ENCODE measurements around the gene FGF14. TPM values are rescaled to one million over a fixed set of nuclear protein-coding genes. Genes with fewer than 3 reads are reported as not detected.

FGF14 gene
- total RNA-seq, 3 donors from 2014 or later: under 0.01 to 0.29 (median under 0.01) TPM

DNA sequence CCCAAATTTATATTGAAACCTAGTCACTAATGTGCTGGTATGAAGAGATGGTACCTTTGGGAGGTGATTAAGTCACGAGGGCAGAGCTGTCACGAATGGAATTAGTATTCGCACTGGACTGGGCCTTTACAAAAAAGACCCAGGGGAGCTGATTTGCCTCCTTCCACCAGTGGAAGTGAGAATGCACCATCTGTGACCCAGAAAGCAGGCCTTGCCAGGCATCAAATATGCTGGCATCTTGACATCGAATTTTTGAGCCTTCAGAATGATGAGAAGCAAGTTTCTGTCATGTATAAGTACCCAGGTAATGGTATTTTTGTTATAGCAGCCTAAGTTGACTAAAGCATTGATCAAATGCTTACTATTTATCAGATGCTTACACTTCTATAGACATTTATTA lies 373.6 kb downstream of the FGF14 start:
- no peaks in the 10 kb centered on the region for H3K36me3 ChIP-seq
- H3K27me3 ChIP-seq: no peaks in the 10 kb centered on the region
- H3K4me3 ChIP-seq: no peak overlapping the region
- H3K9me3 ChIP-seq: no peaks in the 10 kb centered on the region
- H3K4me1 ChIP-seq: no peaks in the 10 kb centered on the region
- H3K27ac ChIP-seq: no peak overlapping the region
- no peak for TF ChIP-seq POLR2A (IDR thresholded peaks at IDR 0.05)
- TF ChIP-seq POLR2AphosphoS5 (IDR thresholded peaks at IDR 0.05): no peak
- TF ChIP-seq, protein P1, sequence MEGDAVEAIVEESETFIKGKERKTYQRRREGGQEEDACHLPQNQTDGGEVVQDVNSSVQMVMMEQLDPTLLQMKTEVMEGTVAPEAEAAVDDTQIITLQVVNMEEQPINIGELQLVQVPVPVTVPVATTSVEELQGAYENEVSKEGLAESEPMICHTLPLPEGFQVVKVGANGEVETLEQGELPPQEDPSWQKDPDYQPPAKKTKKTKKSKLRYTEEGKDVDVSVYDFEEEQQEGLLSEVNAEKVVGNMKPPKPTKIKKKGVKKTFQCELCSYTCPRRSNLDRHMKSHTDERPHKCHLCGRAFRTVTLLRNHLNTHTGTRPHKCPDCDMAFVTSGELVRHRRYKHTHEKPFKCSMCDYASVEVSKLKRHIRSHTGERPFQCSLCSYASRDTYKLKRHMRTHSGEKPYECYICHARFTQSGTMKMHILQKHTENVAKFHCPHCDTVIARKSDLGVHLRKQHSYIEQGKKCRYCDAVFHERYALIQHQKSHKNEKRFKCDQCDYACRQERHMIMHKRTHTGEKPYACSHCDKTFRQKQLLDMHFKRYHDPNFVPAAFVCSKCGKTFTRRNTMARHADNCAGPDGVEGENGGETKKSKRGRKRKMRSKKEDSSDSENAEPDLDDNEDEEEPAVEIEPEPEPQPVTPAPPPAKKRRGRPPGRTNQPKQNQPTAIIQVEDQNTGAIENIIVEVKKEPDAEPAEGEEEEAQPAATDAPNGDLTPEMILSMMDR (IDR thresholded peaks at IDR 0.05): no peak
- intact Hi-C loops (cut with DNase I; ENCODE audit: low total_unique reads): no loop called here
- no peak for DNase-seq (ENCODE audit: low spot score in 2 of 2)

DNA sequence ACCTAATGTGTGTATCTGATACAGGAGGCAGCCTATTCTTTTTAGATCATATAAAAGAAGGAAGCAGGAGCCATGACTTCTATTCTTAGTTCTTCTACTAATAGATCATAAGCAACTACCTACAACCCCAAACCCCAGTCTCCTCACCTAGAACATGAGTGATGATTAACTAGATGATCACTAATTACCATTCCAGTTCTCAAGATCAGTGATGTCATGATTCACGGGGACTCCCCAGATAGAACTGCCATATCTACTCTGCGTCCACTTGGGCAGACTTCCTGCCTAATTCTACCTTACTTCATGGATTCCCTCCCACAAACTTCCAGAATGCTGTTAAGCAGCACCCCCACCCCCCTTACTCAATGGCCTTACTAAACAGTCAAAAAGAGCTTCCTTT lies 380.1 kb downstream of the FGF14 start:
- H3K4me1 ChIP-seq: no peaks in the 10 kb centered on the region
- no peak for DNase-seq (ENCODE audit: low spot score in 2 of 2)
- intact Hi-C loops (cut with DNase I; ENCODE audit: low total_unique reads): loop anchor here (5.0 kb wide), 1 partner anchor 916 kb away; no protein-coding TSS in a partner anchor
- H3K27me3 ChIP-seq: no peaks in the 10 kb centered on the region
- H3K4me3 ChIP-seq: no peak overlapping the region
- H3K27ac ChIP-seq: no peak overlapping the region
- no peaks in the 10 kb centered on the region for H3K36me3 ChIP-seq
- TF ChIP-seq POLR2AphosphoS5 (IDR thresholded peaks at IDR 0.05) (no peak), POLR2A (IDR thresholded peaks at IDR 0.05) (no peak)
- peaks cover 12 to 18% of the 10 kb centered on the region in 2 donors for H3K9me3 ChIP-seq

DNA sequence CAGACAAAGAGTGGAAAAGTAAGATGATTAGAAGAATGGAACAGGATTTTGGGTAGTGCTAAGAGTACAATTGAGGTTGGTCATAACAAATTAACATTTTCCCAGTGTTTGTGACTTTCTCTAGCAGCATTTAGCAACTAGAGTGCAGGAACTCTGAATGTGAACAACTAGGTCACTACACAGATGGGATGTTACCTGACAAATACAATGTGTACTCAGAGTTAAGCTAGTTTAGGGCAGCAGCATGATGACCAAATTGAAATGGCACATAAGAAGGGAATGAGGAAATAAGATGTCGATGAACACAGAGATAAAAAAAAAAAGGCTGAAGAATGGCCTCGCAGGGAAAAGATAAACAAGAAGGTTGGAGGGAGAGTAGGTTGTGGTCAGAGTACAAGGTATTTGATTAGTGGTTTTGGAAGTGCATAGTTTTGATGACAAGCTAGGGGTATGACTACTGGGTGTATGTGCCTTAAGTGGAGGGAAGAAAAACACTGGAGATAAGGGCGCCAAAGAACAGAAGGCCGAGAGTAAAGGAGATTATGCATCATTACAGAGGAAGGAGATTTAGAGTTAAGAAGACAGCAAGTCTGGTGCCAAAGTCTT lies 381.1 kb downstream of the FGF14 start:
- Histone ChIP-seq H3K4me1 (no peaks in the 10 kb centered on the region), H3K27ac (no peak overlapping the region), H3K9me3 (peaks cover 12 to 21% of the 10 kb centered on the region in 2 donors), H3K27me3 (no peaks in the 10 kb centered on the region), H3K4me3 (no peak overlapping the region), H3K36me3 (no peaks in the 10 kb centered on the region)
- DNase-seq (ENCODE audit: low spot score in 2 of 2): no peak
- intact Hi-C loops (cut with DNase I; ENCODE audit: low total_unique reads): loop anchor here (5.0 kb wide), 1 partner anchor 917 kb away; no protein-coding TSS in a partner anchor
- TF ChIP-seq POLR2A (IDR thresholded peaks at IDR 0.05) (no peak), POLR2AphosphoS5 (IDR thresholded peaks at IDR 0.05) (no peak)
- TF ChIP-seq, protein P1 (IDR thresholded peaks at IDR 0.05): no peak

DNA sequence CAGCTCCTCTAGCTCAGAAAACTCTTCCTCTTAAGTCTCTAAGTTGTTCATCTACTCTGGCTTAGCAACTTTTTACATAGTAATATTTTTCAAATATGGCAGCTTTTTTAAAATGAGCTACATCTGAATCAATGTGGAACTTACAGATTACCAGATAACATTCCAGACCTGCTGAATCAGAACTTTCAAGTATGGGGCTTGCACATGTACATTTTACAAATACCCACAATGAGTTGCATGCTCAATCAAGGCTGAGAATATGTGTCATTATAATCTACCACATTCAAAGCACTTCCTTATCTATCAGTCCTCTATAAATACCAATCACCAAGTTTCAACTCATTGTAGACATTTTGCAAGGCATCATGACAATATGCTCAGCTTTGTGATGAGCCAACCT lies 383.1 kb downstream of the FGF14 start:
- Histone ChIP-seq H3K27me3 (no peaks in the 10 kb centered on the region), H3K27ac (no peak overlapping the region), H3K36me3 (no peaks in the 10 kb centered on the region), H3K9me3 (peaks cover 12 to 21% of the 10 kb centered on the region in 2 donors), H3K4me3 (no peak overlapping the region), H3K4me1 (no peaks in the 10 kb centered on the region)
- no peak for DNase-seq (ENCODE audit: low spot score in 2 of 2)
- TF ChIP-seq POLR2A (IDR thresholded peaks at IDR 0.05) (no peak), POLR2AphosphoS5 (IDR thresholded peaks at IDR 0.05) (no peak)
- TF ChIP-seq, protein P1 (IDR thresholded peaks at IDR 0.05): no peak
- intact Hi-C loops (cut with DNase I; ENCODE audit: low total_unique reads): no loop called here

- no peaks in the 10 kb centered on the region for H3K4me1 ChIP-seq
- no peak for TF ChIP-seq POLR2AphosphoS5 (IDR thresholded peaks at IDR 0.05)
- no peak for TF ChIP-seq POLR2A (IDR thresholded peaks at IDR 0.05)
- TF ChIP-seq, protein P1 (IDR thresholded peaks at IDR 0.05): no peak
- H3K4me3 ChIP-seq: no peak overlapping the region
- H3K36me3 ChIP-seq: no peaks in the 10 kb centered on the region
- DNase-seq (ENCODE audit: low spot score in 2 of 2): no peak
- H3K9me3 ChIP-seq: peaks cover 12 to 21% of the 10 kb centered on the region in 2 donors
- intact Hi-C loops (cut with DNase I; ENCODE audit: low total_unique reads): no loop called here
- no peaks in the 10 kb centered on the region for H3K27me3 ChIP-seq
- H3K27ac ChIP-seq: no peak overlapping the region
Measured at GRCh38 chr13:102017248-102017647, 384.6 kb downstream of the FGF14 start.
